ENCODE results near the gene KCNE2.
"Not testable (repeated sequence)": the region's sequence is repeated elsewhere in the genome, so short reads cannot be mapped to it uniquely, and the experiment has no call there.

The KCNE2 gene

GRCh38 chr21:34417448-34418077, 53.8 kb downstream of the KCNE2 start:
- DNase-seq = not testable (repeated sequence)

All from kidney glomerular epithelial cell (primary cell).